HEK293T (cell line): ENCODE results near the gene ABHD10.

Experiments
- ARNT ChIP-seq: fragments of 450-650 bp; IDR thresholded peaks from 2 replicates; pipeline ENCODE4 v1.6.1; 2017; ENCODE audit warnings: mild to moderate bottlenecking
- CTBP1 ChIP-seq: fragments of 450-650 bp; IDR thresholded peaks from 2 replicates; pipeline ENCODE4 v1.6.1; 2016; ENCODE audit warnings: borderline replicate concordance
- FOXK2 ChIP-seq: fragments of 450-650 bp; IDR thresholded peaks from 2 replicates; pipeline ENCODE4 v1.6.1; 2016; ENCODE audit warnings: mild to moderate bottlenecking
- SUZ12 ChIP-seq: fragments of 450-650 bp; IDR thresholded peaks from 2 replicates; pipeline ENCODE4 v1.6.1; 2016; ENCODE audit warnings: mild to moderate bottlenecking

DNA sequence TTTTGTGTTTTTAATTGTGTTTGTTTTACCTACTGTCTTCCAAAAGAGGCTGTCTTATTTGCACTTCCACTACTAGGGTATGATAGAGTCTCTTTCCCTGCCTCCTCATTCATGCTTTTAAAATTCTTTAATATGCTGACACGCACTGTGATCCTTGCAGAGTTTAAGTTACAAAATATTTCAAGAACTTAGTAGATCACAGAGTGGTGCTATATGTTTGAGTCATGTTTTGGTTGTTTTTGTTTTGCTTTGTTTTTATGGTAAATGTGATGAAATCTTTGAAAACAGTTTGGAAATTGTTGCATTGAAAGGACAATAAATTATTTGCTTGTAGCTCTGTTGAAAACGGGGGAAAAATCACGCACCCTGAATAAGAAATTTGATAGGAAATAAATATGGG lies 5.9 kb upstream of the ABHD10 start:
- TF ChIP-seq FOXK2, result no peak
- TF ChIP-seq SUZ12, result no peak
- no peak for TF ChIP-seq ARNT
- TF ChIP-seq CTBP1, result no peak
